Spleen (tissue), 11 donors: ENCODE measurements around the gene NUDT14. TPM values are rescaled to one million over a fixed set of nuclear protein-coding genes. Genes with fewer than 3 reads are reported as not detected.

Source experiments
- DNase-seq: peaks from one replicate; pipeline ENCODE4 v3.0.0-alpha.2; 2020
- H3K27ac ChIP-seq, 8 donors: fragments of 200-600 bp; sonication (generic) in 7 of 8; 1 replicate in 4 of 8; 2 replicates in 4 of 8; pipeline versions ENCODE4 v1.5.0 to v1.8.0; 2016 to 2021; ENCODE audit warnings: inconsistent platforms in 4 of 8, mild to moderate bottlenecking in 4 of 8, moderate library complexity in 1 of 8
- H3K27me3 ChIP-seq, 7 donors: fragments of 200-600 bp; sonication (generic) in 6 of 7; replicated peaks in 1 of 7; 1 replicate in 4 of 7; 2 replicates in 3 of 7; pipeline versions ENCODE4 v1.5.0 to v1.8.0; 2016 to 2021; ENCODE audit warnings: inconsistent platforms in 3 of 7, mild to moderate bottlenecking in 1 of 7
- H3K36me3 ChIP-seq, 6 donors: fragments of 200-600 bp; sonication (generic) in 5 of 6; 1 replicate in 4 of 6; 2 replicates in 2 of 6; pipeline versions ENCODE4 v1.5.0 to v1.8.0; 2016 to 2021; ENCODE audit warnings: inconsistent platforms in 2 of 6
- H3K4me1 ChIP-seq, 6 donors: fragments of 200-600 bp; sonication (generic) in 5 of 6; 1 replicate in 3 of 6; 2 replicates in 3 of 6; pipeline versions ENCODE4 v1.5.0 to v1.8.0; 2016 to 2021; ENCODE audit warnings: inconsistent platforms in 3 of 6
- H3K4me3 ChIP-seq, 8 donors: fragments of 200-600 bp; sonication (generic) in 7 of 8; 1 replicate in 4 of 8; 2 replicates in 4 of 8; pipeline versions ENCODE4 v1.5.0 to v1.8.0; 2016 to 2021; ENCODE audit warnings: inconsistent platforms in 4 of 8, mild to moderate bottlenecking in 4 of 8, moderate library complexity in 2 of 8
- H3K9me3 ChIP-seq, 8 donors: fragments of 200-600 bp; sonication (generic) in 7 of 8; 1 replicate in 4 of 8; 2 replicates in 4 of 8; pipeline versions ENCODE4 v1.5.0 to v1.8.0; 2016 to 2021; ENCODE audit warnings: inconsistent platforms in 4 of 8
- CTCF ChIP-seq, 11 experiments: fragments of 200-600 bp in 7 of 11; fragments of 450-650 bp in 4 of 11; sonication (generic) in 4 of 11; IDR thresholded peaks in 8 of 11; conservative IDR thresholded peaks in 3 of 11; 1 replicate in 7 of 11; 2 replicates in 4 of 11; pipeline versions ENCODE4 v1.4.0 to v1.8.0; 2016 to 2021; ENCODE audit warnings: antibody characterized with exemption in 11 of 11, inconsistent platforms in 4 of 11, mild to moderate bottlenecking in 1 of 11
- POLR2A ChIP-seq, 3 donors: fragments of 450-650 bp; IDR thresholded peaks; one replicate each; pipeline ENCODE4 v1.5.1; 2017; ENCODE audit warnings: antibody characterized with exemption in 3 of 3, mild to moderate bottlenecking in 1 of 3
- POLR2AphosphoS5 ChIP-seq, 3 donors: sonication (generic); formaldehyde crosslinking; IDR thresholded peaks; one replicate each; pipeline ENCODE4 v1.5.1; 2017; ENCODE audit warnings: antibody characterized with exemption in 3 of 3
- WGBS, 5 donors: extraction: QIAGEN DNeasy Blood & Tissue Kit in 3 of 5; methylation state at CpG; one replicate each; pipeline versions ENCODE4 v1.1.5 to v1.1.7; 2013 to 2018; 5-methylcytosine and 5-hydroxymethylcytosine counted together
- intact Hi-C: fragments of 100-400 bp; cut with DNase I; formaldehyde crosslinking; loops from one replicate; pipeline ENCODE4 v1.15.0; 2023; ENCODE audit warnings: low total_unique reads
- polyA plus RNA-seq, 3 donors: library from polyadenylated mRNA; stranded (reverse); fragments of 200-250 nt; gene quantifications; one replicate each; pipeline ENCODE4 v1.2.1, GENCODE V29; 2013
- total RNA-seq, 7 donors: library from RNA; depleted of rRNA in 3 of 7; stranded (reverse); fragments of >200 nt in 3 of 7; fragmentation: NEBNext Ultra II Directional in 4 of 7; extraction: Animal tissue kit (Norgen Biotek cat#: 25700) in 4 of 7; gene quantifications; one replicate each; pipeline versions ENCODE4 v1.1.0 to v1.2.1, GENCODE V29; 2016 to 2021
- donor health status: healthy with polysubstance abuse.
- donor health status: DM: no; HTN: no; CAD: no; lungs with moderate emphysema.
- donor health status: DM: no; HTN: no; CAD: no.
- donor health status: Bipolar disorder and iron deficiency.
- donor health status: healthy.
- donor health status: DM: no; HTN: no; CAD: no.
- donor health status: DM: yes; HTN: yes; CAD: no.

The NUDT14 gene
- total and polyA plus RNA-seq, 10 donors: 10.1 to 31.1 (median 21.5) TPM

- DNase-seq: no peak
- Histone ChIP-seq H3K27ac (no peak overlapping the region), H3K27me3 (no peaks in the 10 kb centered on the region), H3K4me3 (no peak overlapping the region), H3K36me3 (peaks cover 2 to 77% (median 42%) of the 10 kb centered on the region in 6 donors), H3K9me3 (no peaks in the 10 kb centered on the region), H3K4me1 (peaks cover 0 to 11% (median 0%) of the 10 kb centered on the region in 6 donors)
- WGBS, 5 donors: 80 to 100% (median 97%) methylated on average over 4 to 10 of the region's 10 CpGs
- intact Hi-C loops: no loop called here
- TF ChIP-seq POLR2A (IDR thresholded peaks at IDR 0.05): no peak
- no peak for TF ChIP-seq CTCF (IDR thresholded peaks at IDR 0.05 in 8 of 11, conservative IDR thresholded peaks at IDR 0.05 in 3 of 11)
- no peak for TF ChIP-seq POLR2AphosphoS5 (IDR thresholded peaks at IDR 0.05)
These were observed 45.1 kb upstream of the NUDT14 start for GRCh38 chr14:105226198-105226597.

- Histone ChIP-seq H3K36me3 (peaks cover 4 to 89% (median 50%) of the 10 kb centered on the region in 6 donors), H3K27me3 (no peaks in the 10 kb centered on the region), H3K4me1 (peaks cover 0 to 14% (median 1%) of the 10 kb centered on the region in 6 donors), H3K4me3 (no peak overlapping the region), H3K27ac (no peak overlapping the region), H3K9me3 (no peaks in the 10 kb centered on the region)
- intact Hi-C loops: no loop called here
- no peak for DNase-seq
- WGBS, 5 donors: 87 to 93% (median 91%) methylated on average over 11 of the region's 11 CpGs
- TF ChIP-seq POLR2A (IDR thresholded peaks at IDR 0.05) (no peak), POLR2AphosphoS5 (IDR thresholded peaks at IDR 0.05) (no peak), CTCF (IDR thresholded peaks at IDR 0.05 in 8 of 11, conservative IDR thresholded peaks at IDR 0.05 in 3 of 11) (no peak)
These were observed 43.9 kb upstream of the NUDT14 start for GRCh38 chr14:105224845-105225570.

GRCh38 chr14:105223770-105224544, 42.8 kb upstream of the NUDT14 start:
- Histone ChIP-seq H3K9me3 (no peaks in the 10 kb centered on the region), H3K27ac (no peak overlapping the region), H3K27me3 (no peaks in the 10 kb centered on the region), H3K36me3 (peaks cover 4 to 100% (median 60%) of the 10 kb centered on the region in 6 donors), H3K4me3 (no peak overlapping the region), H3K4me1 (peaks cover 0 to 19% (median 6%) of the 10 kb centered on the region in 6 donors)
- intact Hi-C loops: no loop called here
- DNase-seq: no peak
- no peak for TF ChIP-seq POLR2A (IDR thresholded peaks at IDR 0.05)
- WGBS, 5 donors: 87 to 95% (median 90%) methylated on average over 15 of the region's 15 CpGs

GRCh38 chr14:105223260-105223659, 42.1 kb upstream of the NUDT14 start:
- 95 to 98% (median 97%) methylated on average over 16 of the region's 16 CpGs for WGBS, 5 donors
- peaks cover 4 to 100% (median 67%) of the 10 kb centered on the region in 6 donors for H3K36me3 ChIP-seq
- intact Hi-C loops: no loop called here
- H3K4me1 ChIP-seq: peaks cover 0 to 20% (median 9%) of the 10 kb centered on the region in 6 donors
- H3K9me3 ChIP-seq: no peaks in the 10 kb centered on the region
- no peak for TF ChIP-seq CTCF (IDR thresholded peaks at IDR 0.05 in 8 of 11, conservative IDR thresholded peaks at IDR 0.05 in 3 of 11)
- TF ChIP-seq POLR2AphosphoS5 (IDR thresholded peaks at IDR 0.05): no peak
- no peak for TF ChIP-seq POLR2A (IDR thresholded peaks at IDR 0.05)
- DNase-seq: no peak
- H3K4me3 ChIP-seq: no peak overlapping the region
- H3K27me3 ChIP-seq: no peaks in the 10 kb centered on the region
- H3K27ac ChIP-seq: no peak overlapping the region
